SU-DHL-6 (cell line): Measurements from ENCODE around the gene ROR1.

Experiments
- CTCF ChIP-seq: fragments of 200-600 bp; sonication (generic); IDR thresholded peaks from one replicate; pipeline ENCODE4 v1.5.1; 2017; ENCODE audit warnings: antibody characterized with exemption, mild to moderate bottlenecking, low read length, moderate library complexity; ENCODE audit not compliant: insufficient read depth, poor library complexity, severe bottlenecking
- EZH2phosphoT487 ChIP-seq: fragments of 200-600 bp; sonication (generic), shearing (Covaris generic); conservative IDR thresholded peaks from 2 replicates; pipeline ENCODE4 v1.6.1; 2018; ENCODE audit warnings: mild to moderate bottlenecking, antibody characterized with exemption, low read length, moderate library complexity, mixed read lengths

GRCh38 chr1:64136296-64136695, 362.5 kb downstream of the ROR1 start:
- no peak for TF ChIP-seq CTCF
- TF ChIP-seq EZH2phosphoT487: no peak
